GM19438 (cell line): ENCODE results near the gene PTGFRN.

ENCODE experiments used
- ATAC-seq: cut with Tn5 transposase; IDR thresholded peaks from one replicate; pipeline ENCODE4 v1.9.1; 2021; ENCODE audit warnings: low read depth; ENCODE audit not compliant: unreplicated experiment

Gene PTGFRN

GRCh38 chr1:116940814-116941599, 31.3 kb downstream of the PTGFRN start:
- ATAC-seq, result no peak

DNA sequence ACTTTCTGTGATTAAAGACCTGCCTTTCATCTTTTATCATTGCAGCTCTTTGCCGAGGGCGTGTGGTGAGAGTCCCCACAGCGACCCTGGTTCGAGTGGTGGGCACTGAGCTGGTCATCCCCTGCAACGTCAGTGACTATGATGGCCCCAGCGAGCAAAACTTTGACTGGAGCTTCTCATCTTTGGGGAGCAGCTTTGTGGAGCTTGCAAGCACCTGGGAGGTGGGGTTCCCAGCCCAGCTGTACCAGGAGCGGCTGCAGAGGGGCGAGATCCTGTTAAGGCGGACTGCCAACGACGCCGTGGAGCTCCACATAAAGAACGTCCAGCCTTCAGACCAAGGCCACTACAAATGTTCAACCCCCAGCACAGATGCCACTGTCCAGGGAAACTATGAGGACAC, 32.0 kb downstream of the PTGFRN start:
- ATAC-seq, result no peak

DNA sequence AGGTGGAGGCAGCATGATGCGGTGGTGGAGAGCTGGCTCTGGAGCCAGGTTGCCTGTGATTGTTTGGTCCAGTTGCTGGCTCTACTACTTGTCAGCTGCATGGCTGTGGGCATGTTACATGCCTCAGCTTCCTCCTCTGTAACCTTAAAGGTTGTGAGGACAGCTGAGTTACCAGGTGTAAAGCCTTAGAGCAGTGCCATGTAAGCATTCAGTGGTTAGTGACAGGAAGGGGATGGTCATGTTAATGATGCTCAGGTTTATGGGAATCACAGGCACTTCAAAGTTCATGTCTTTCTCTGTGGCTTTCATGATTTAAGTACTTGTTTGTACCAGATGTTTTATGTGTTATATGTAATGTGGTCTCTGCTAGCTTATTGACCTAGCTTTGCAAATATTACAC, 32.6 kb downstream of the PTGFRN start:
- ATAC-seq, result no peak

DNA sequence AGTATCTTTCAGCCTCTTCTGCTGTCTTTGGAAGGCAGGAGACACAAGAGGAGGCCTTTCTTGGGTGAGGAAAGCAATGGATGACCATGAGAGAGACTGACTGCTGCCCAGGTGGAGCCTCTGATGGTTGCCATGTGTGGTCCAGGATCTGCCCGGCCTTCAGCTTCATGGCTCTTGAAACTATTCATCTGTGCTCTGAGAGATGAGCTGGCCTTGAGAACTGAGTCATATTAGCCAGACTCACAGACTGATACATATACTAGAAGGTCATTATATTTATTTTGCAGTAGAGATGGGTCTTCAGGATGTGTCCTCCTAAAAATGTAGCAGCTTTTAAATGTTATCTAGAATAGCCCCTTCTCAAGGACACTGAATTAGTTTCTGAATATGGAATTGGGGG, 33.7 kb downstream of the PTGFRN start:
- no peak for ATAC-seq

- ATAC-seq, result no peak
Measured at GRCh38 chr1:116944613-116945012, 34.9 kb downstream of the PTGFRN start.

DNA sequence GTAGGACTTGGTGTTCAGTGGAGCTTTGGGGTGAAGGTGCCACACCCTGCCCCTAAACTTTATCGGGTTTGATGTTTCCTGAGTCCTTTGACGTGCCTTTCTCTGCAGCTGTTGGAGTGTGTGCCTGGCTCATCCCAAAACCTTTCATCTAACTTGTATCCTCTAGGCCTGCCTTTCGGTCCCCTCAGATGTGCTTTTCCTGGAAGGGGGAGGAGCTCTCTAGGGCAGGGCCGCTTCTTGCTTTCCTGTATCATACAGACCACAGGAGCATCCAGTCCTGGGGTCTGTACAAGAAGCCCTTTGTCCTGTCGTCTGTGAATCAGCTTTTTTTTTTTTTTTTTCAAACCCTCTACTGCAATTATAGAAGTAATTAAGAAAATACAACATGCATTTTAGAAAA, 35.7 kb downstream of the PTGFRN start:
- no peak for ATAC-seq

- ATAC-seq, result no peak
Measured at GRCh38 chr1:116945996-116946395, 36.3 kb downstream of the PTGFRN start.

DNA sequence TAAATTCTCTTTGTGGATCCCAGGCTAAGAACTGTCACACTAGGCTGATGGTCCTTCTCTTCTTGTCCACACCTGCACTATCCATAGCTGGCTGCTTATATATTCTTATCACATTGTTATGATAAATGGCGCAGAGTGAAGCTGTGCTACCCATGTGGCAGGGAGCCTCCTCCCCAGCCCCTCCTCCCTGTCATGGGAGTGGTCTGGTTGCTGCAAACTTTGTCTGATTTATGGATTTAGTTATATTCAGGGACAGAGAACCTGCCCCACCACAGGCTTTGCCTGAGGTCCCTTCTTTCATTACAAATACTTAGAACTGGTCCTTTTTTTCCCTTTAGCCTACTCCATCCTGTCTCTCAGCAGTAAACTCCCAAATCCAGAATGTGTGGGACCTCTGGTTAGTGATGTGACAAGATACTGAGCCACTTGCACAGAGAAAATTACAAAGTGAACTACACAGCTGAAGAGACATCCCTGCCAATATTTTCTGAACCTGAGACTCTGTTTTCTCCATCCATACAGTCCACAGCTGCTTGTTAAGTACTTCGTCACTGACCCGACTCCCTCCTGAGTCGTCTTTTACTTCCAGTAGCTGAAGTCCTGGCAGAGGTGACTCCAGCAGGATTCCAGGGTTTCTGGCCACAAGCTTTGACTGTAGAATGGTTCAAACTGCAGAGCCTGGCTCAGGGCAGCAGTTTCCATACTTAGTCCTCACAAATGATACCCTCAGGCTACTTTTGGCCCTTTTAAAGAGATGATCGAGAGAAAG, 37.6 kb downstream of the PTGFRN start:
- ATAC-seq, result no peak

- no peak for ATAC-seq
Measured at GRCh38 chr1:116948046-116948445, 38.3 kb downstream of the PTGFRN start.

DNA sequence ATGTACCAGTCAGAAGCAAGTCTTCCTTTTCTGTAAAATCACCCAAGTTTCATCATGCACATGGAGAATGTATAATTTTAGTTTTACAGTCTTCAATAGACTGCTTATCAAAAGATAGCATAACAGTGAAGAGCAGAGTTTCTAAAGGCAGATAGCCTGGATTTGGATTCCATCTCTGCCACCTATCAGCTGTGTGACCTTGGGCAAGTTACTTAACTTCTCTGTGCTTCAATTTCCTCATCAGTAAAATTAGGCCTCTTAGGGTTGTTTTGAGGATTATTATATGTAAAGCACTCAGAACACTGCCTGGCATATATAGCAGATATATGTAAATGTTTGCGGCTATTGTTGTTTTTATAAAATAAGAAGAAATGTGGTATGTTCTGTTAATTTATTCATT, 38.9 kb downstream of the PTGFRN start:
- ATAC-seq, result no peak

- ATAC-seq, result no peak
Measured at GRCh38 chr1:116949213-116949985, 39.7 kb downstream of the PTGFRN start.

GRCh38 chr1:116950517-116951199, 40.9 kb downstream of the PTGFRN start:
- ATAC-seq, result no peak

DNA sequence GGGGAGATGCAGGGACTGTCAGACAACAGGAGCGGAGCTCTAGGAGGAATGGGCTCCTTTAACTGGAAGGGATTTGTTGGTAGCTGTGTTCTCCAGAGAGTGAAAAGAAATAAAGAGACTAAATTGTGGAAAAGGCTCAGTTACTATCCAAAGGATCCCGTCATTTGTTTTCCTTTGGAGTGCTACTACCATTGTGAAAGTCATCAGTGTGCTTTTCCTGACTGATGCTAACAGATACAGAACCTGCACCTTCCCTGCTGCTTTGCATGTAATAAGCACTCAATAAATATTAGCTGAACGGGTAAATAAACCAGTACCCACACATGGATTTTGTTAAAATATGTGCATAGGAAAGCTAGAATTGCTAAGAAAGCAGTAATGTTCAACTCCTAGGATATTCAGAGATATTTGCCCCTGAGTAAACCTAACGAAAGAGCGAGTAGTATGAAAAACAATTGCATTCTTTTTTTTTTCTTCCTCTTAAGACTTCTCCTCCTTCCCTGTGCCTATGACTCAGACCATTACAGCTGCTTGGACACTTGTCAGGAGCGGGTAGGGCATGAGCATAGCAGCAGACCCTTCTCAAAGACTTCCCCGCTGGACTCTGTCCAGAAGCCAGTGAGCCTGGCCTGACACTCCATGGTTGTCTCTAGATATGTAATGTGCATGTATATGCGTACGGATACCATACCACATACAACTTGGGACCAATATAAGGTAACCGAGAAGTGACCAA, 41.7 kb downstream of the PTGFRN start:
- no peak for ATAC-seq

GRCh38 chr1:116952738-116953275, 43.1 kb downstream of the PTGFRN start:
- ATAC-seq, result no peak

- no peak for ATAC-seq
Measured at GRCh38 chr1:116954440-116954839, 44.7 kb downstream of the PTGFRN start.

DNA sequence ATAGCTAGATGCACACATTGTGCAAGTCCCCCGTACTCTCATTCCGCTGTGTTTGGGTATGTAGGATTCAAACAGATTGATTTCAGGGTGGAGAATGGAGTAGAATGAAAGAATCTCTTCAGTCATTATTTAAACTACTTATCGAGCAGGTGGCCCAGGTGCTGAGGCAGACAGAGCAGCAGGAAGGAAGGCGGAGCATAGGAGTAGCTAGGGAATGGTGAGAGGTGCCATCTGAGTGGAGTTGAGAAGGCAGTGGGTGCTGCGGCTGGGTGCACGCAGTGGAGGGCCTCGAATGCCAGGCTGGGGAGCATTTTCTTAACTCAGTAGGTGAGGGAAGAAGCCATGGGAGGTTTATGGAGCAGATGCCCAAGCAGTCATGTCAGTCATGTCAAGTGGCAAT, 46.7 kb downstream of the PTGFRN start:
- no peak for ATAC-seq

GRCh38 chr1:116957646-116958045, 47.9 kb downstream of the PTGFRN start:
- ATAC-seq, result no peak

- no peak for ATAC-seq
Measured at GRCh38 chr1:116958110-116958509, 48.4 kb downstream of the PTGFRN start.

GRCh38 chr1:116958977-116959376, 49.3 kb downstream of the PTGFRN start:
- ATAC-seq, result no peak

DNA sequence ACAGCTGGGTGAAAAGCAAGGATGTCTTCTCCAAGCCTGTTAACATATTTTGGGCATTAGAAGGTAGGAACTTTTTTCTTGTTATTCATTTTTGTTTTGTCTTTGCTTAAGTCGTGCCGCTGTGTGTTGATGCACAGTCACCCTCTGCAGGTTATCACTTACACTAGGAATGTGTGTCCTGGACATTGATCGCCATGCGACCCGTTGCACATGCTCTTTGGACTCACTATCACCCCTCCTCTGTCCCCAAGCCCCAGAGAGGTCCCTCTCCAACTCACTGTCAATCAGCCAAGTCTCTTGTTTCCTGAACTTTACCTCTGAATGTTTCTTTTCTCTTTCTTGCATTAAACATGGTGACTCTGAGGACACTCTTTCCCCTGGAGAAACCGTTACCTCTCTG, 51.9 kb downstream of the PTGFRN start:
- no peak for ATAC-seq
